Measurements from ENCODE around the gene PLXDC2.
A peak's percentile ranks its signal among the peaks of the same experiment; 100 is the strongest.
"Not testable (repeated sequence)": the region's sequence is repeated elsewhere in the genome, so short reads cannot be mapped to it uniquely, and the experiment has no call there.

Gene PLXDC2

DNA sequence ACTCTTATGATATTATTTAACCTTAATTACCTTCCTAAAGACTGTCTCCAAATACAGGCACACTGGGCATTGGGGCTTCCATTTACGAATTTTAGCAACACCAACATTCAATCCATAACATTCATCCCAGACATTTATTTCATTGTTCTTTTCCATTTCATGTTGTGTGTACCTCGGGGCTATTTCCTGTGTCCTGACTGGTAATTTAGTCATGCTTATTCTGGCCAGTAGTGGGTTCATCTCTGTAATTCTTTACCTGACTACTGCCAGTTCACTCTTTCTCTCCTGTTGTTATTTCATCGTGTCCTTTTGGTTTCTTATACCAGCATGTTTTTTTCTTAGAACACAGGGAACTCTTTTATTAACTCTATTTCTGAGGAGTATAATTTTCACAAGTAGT lies 225.7 kb downstream of the PLXDC2 start:
- DNase-seq (ENCODE audit: low read depth in 2 of 2): no peak

- DNase-seq (ENCODE audit: low read depth in 2 of 2): not testable (repeated sequence)
These were observed 228.9 kb downstream of the PLXDC2 start for GRCh38 chr10:20045100-20045499.

GRCh38 chr10:20048161-20048560 lies 231.9 kb downstream of the PLXDC2 start:
- no peak for DNase-seq (ENCODE audit: low read depth in 2 of 2)

GRCh38 chr10:20058135-20058534 lies 241.9 kb downstream of the PLXDC2 start:
- DNase-seq (ENCODE audit: low read depth in 2 of 2): no peak

- no peak for DNase-seq (ENCODE audit: low read depth in 2 of 2)
These were observed 243.0 kb downstream of the PLXDC2 start for GRCh38 chr10:20059084-20059835.

- DNase-seq (ENCODE audit: low read depth in 2 of 2): no peak
These were observed 249.6 kb downstream of the PLXDC2 start for GRCh38 chr10:20065814-20066213.

- DNase-seq (ENCODE audit: low read depth in 2 of 2): no peak
These were observed 256.9 kb downstream of the PLXDC2 start for GRCh38 chr10:20073167-20073566.

- no peak for DNase-seq (ENCODE audit: low read depth in 2 of 2)
These were observed 259.5 kb downstream of the PLXDC2 start for GRCh38 chr10:20075713-20076112.

- DNase-seq (ENCODE audit: low read depth in 2 of 2): no peak
These were observed 268.2 kb downstream of the PLXDC2 start for GRCh38 chr10:20084451-20084850.

GRCh38 chr10:20085115-20085514 lies 268.9 kb downstream of the PLXDC2 start:
- DNase-seq (ENCODE audit: low read depth in 2 of 2): no peak

GRCh38 chr10:20087353-20087752 lies 271.1 kb downstream of the PLXDC2 start:
- DNase-seq (ENCODE audit: low read depth in 2 of 2): no peak

GRCh38 chr10:20088061-20088701 lies 271.9 kb downstream of the PLXDC2 start:
- DNase-seq (ENCODE audit: low read depth in 2 of 2): no peak

DNA sequence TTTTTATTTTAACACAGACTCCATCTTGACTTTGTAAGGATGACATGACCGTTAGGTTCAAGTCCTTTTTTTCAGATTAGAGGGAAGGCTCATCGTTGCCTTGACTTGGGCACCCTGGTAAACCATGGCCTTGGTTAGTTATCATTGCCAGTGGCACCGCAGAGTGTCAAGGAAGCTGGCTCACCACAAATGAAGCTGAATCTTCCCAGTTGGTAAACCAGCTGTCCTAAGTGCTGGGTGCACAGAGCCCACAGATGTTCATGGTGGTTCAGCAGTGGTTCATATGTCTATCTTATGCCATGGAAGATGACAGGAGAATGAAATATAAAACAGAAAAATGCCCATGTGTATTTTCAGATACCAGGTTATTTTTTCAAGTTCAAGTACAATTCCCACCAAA lies 273.6 kb downstream of the PLXDC2 start:
- DNase-seq (ENCODE audit: low read depth in 2 of 2): no peak

GRCh38 chr10:20090831-20091230 lies 274.6 kb downstream of the PLXDC2 start:
- no peak for DNase-seq (ENCODE audit: low read depth in 2 of 2)

DNA sequence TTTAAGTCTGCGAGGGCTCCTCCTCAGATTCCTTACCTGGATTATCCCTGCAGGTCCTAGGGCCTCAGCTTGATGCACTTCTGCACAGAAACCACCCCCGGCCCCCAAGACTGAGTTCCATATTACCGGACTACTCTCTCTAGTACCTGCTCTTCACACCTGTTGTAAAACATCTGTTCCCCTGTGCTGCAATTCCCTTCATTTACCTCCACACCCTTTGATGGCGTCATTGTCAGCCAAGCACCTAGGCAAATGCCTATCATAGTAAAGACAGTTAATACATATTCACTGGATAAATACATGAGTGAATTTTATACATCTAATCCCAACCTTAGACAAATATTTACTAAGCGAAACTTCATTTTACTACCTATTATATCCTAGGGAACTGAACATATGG lies 275.5 kb downstream of the PLXDC2 start:
- no peak for DNase-seq (ENCODE audit: low read depth in 2 of 2)

DNA sequence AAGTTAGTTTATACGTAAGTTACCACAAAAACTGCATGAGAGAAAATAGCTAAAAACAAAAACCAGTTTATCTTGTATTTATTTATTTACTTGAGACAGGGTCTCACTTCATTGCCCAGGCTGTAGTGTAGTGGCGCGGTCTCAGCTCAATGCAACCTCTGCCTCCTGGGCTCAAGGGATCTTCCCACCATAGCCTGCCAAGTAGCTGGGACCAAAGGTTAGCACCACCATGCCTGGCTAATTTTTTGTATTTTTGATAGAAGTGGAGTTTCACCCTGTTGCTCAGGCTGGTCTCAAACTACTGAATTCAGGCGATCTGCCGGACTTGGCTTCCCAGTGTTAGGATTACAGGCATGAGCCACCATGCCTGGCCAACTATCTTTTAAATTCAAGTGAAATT lies 277.4 kb downstream of the PLXDC2 start:
- no peak for DNase-seq (ENCODE audit: low read depth in 2 of 2)

- DNase-seq (ENCODE audit: low read depth in 2 of 2): peak; percentile 42 to 45
These were observed 278.2 kb downstream of the PLXDC2 start for GRCh38 chr10:20094226-20094976.

DNA sequence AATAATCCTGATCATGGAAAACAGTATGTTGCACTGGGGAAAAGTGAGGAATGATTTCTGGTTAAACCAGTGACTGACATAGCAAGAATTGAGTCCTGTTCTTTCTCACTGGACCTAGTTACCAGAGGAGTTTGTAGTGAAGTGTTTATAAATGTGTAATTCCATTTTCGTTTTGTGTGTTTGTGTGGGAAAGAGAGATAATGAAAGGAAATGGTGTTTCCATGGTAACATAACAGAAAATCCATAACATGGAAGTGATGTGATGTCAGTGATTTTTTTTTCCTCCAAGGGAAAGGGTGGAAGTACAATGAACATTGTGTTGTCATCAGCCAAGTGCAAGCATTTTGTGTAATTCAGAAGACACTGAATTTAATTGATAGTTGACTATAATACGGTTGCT lies 283.9 kb downstream of the PLXDC2 start:
- DNase-seq (ENCODE audit: low read depth in 2 of 2): no peak

DNA sequence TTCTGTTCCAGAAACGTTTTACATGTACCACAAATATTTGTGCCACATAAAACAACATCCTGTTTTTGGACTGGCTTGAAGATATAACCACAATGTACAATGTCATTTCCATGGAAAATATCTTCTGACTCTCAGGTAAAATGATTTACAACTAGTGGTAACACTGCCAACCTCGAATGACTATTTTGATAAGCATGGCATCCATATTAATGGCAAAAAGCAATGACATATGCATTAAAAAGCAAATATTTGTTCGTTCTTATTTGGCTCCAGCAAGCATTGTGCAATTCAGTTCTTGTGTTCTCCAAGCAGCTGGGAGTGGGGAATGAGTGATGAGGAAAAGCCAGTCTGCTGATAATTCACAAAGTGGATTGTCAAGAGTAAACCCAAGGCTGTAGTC lies 289.0 kb downstream of the PLXDC2 start:
- DNase-seq (ENCODE audit: low read depth in 2 of 2): peak in 1 of 2 experiments; percentile 8

- peak; percentile 39 to 42 for DNase-seq (ENCODE audit: low read depth in 2 of 2)
These were observed 289.7 kb downstream of the PLXDC2 start for GRCh38 chr10:20105931-20106330.

DNA sequence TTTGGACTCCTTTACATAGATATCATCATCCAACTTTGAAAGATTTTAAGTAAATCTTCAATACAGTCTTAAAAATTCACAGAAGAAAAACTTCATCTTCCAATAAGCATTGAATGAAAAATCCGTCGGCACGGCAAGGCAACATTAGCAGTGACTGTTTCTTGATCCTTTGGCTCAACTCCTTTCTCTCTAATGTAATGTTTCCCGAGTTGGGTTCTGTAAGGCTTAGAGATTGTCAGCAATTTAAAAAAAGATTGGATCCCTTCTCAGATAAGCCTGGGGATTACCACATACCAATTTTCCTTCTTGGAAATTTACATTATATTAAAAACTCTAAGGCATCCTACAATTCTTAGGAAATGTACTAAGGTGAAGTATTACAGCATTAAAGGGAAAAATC lies 291.8 kb downstream of the PLXDC2 start:
- DNase-seq (ENCODE audit: low read depth in 2 of 2): no peak

DNA sequence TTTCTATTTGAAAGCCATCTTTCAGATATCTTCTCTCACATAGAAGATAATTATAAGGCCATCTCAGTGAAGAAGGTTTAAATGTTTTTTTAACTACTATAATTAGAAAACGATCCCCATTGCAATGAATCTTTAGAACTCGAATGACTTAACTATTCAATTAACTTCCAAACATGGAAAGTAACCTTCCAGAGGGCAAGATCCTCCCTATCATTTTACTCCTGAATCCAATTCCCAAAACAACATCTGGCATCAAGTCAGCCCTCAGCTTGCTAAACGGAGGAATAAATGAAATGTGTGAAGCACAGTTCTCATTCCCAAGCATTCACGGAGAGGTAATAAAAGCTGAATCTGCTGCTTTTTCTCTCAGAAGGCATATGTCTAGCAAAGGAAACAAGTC lies 293.4 kb downstream of the PLXDC2 start:
- no peak for DNase-seq (ENCODE audit: low read depth in 2 of 2)

All from fibroblast of skin of left quadriceps (primary cell).